Right ventricle myocardium superior (tissue), 1 donor: ENCODE results near the gene LRP2. TPM values are rescaled to one million over a fixed set of nuclear protein-coding genes. Genes with fewer than 3 reads are reported as not detected.
"Not testable (repeated sequence)": the region's sequence is repeated elsewhere in the genome, so short reads cannot be mapped to it uniquely, and the experiment has no call there.

ENCODE experiments used
- ATAC-seq: fragments of 200-7000 bp; cut with Tn5 transposase; one replicate; pipeline ENCODE4 v1.9.1; 2020; ENCODE audit warnings: mild to moderate bottlenecking; ENCODE audit not compliant: poor library complexity
- DNase-seq: peaks from one replicate; pipeline ENCODE4 v3.0.0-alpha.2; 2020
- intact Hi-C: fragments of 100-400 bp; cut with DNase I; formaldehyde crosslinking; loops from one replicate; pipeline ENCODE4 v1.11.2; 2022
- total RNA-seq: library from RNA; stranded (reverse); fragmentation: NEBNext Ultra II Directional; extraction: Animal tissue kit (Norgen Biotek cat#: 25700); gene quantifications from one replicate; pipeline ENCODE4 v1.2.1, GENCODE V29; 2021
- donor health status: DM: no; HTN: yes; CAD: no; lungs with severe emphysema.

Gene LRP2
- total RNA-seq, 1 donor from 2014 or later = not detected

DNA sequence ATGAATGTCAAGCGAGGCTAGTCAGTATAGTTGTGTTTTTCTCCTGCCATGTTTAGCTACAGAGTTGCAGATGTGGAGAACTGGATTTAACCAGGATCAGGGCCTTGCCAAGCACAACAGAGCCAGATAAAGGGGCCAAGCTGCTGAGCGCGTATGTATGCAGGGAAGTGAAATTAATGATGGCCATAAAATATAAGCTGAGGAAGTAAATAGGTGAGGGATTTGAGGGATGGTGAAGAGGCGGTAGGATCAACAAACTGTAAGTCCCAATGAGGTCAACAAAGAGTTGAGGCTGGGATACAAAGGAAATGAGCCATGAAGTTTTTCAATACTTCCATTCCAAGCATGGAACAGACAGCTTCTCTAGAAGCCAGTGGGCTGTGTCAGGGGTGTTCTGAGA is 10.6 kb downstream of the LRP2 start:
- DNase-seq (no peak), ATAC-seq (no peak)
- intact Hi-C loops = no loop called here

DNA sequence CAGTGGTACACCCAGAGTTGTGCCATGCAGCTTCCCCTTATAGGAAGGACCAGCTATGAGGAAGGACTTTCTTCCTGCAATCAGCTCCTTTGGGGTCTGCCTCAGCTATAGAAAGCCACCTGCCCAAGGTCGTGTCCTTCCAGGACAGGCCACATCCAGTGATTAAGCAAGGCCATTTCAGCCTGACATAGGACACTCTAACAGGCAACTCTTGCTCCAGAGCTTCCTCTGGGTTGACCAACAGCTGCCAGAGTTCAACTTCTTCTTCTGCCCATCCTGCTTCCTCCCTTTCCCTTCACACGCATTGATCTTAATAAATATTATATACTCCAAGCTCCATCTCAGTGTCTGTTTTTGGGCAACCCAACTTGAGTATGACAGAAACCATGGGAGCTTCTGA is 12.8 kb downstream of the LRP2 start:
- intact Hi-C loops = no loop called here
- ATAC-seq (no peak), DNase-seq (no peak)

DNA sequence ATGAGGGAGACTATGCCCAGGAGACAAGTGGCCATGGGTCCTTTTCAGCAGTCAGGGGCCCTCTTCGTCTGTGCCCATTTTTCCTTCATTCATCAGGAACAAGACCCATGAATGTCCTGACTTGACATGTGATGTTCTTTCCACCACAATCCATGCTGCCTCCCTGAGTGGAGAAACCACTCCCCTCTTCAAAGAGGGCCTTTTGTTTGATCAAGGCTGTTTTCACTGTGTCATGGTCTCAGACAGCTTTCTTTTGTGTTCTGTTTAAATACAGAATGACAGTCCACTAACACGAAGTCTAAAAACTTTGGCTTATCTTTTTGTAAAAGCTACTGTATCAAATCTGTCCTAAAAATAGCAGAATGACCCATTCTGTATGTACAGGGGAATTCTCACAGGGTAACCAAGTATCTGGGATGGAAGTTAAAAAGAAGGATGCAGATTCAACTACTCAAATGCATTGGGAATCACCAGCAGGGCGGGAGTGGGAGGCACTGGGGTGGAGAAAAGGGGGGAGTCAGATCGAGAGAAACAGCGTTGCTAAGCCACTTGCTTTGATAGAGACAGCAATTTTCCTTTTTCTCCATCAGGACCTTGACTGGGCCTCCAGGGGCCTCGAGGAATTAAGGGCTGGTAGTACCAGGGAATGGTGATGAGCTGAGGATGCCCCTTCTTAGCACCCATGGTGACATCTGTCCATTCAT is 13.9 kb downstream of the LRP2 start:
- intact Hi-C loops = no loop called here
- DNase-seq (no peak), ATAC-seq (no peak)

DNA sequence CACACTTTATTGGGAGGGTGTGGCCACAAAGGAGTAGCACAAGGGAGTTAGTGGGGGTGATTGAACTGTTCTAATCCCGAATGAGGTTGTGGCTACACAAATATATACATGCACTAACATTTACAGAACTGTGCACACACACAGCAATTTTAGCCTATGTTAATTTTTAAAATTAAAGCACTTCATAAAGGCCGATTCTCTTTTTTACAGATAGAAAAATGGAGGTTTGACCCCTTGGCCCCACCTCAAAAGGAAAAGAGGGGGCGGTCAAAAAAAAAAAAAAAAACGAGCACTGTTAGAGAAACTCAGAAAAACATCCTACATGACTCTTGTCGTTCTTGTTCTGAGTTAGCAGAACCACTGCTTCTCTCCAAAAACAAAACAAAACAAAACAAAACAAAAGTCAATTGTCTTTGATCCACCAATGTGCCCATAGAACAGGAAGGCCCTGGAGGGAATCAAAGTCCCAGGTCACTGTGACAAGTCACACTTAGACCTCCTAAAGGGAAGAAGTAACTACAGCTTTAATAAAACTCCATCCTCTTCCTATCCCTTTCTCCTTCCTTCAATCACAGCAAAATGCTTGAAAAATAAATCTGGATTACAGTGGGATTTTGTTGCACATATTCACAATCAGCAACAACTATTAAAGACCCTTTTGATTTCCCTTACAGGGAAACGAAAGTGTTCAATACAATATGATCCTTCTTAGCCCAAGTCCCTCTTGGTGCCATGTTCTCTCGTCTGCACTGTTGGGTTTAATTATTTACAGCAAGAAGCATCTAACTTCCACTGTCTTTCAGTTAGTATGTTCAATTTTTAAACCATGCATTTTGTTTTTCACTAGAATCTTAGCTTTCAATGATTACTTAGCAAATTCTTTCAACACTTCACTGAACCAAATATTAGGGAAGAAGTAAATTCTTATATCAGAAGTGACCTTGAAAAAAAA is 16.6 kb downstream of the LRP2 start:
- intact Hi-C loops = no loop called here
- DNase-seq (no peak), ATAC-seq (no peak)

DNA sequence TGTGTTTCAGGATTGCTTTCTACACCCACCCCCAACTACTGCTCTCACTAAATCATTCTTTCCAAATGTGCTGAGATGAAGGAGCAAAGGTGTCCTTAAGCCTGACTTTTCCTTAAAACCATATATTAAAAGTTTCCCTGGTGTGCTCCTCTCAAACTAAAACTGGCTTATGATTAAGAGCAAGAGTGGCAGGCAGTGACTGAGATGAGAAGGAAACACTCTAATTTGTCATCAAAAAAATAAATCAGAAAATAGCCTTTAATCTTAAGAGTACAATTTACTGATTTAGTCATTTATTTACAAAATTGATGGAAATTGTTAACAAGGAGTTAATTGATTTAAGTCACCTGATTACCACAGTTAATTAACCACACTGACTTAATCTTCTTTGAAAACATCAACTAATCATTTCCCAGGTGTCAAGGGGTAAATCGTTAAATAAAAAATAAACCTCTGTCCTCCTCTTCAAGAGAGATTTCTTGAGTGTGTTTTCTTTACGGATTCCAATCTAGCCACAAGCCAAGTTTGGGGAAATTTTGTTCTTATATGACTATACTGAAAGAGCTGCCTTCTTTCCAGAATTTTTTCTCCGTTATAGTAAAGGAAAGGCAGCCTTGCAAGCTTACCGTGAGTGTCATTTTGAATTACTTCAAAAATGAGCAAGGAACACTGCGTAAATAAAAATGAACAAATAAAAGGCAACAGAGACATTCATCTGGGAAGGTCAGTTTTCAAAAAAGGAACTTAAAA is 17.4 kb downstream of the LRP2 start:
- ATAC-seq = no peak
- intact Hi-C loops = no loop called here
- no peak for DNase-seq

DNA sequence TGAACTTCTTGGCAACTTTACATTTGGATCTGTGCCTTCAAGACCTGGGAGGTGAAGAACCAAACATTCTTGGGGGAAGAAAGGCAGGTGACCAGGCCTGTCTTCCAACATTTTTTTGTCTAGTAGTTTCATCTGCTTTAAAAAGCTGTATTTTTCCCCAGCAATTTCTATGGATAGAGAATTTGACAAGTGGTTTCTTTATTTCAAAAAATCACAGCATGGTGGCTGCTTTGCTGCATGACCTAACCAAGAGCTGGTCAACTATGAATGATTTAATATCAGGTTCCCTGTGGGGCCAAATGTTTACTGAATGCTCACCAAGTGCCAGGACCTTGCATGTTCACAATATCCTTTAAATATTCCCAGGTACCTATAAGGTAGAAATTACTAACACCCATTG is 19.1 kb downstream of the LRP2 start:
- DNase-seq (no peak), ATAC-seq (no peak)
- intact Hi-C loops = no loop called here

DNA sequence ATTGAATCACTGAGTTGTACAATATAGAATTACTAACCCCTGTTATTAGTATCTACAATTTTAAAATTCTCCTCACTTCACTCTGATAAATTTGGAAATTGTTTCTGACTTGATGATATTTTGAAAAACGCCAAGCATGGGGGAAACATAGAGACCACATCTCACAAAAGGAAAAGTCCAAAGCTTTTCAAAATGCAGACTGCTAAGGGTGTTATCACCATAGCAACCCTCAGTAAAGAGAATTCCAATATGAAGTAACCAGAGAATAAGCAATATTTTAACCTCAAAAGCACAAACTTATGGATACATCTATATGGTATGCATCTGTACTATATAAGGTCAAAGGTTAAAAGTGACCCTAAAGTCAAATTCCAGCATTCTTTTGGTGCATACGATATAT is 22.7 kb downstream of the LRP2 start:
- no peak for DNase-seq
- intact Hi-C loops = no loop called here
- ATAC-seq = no peak

DNA sequence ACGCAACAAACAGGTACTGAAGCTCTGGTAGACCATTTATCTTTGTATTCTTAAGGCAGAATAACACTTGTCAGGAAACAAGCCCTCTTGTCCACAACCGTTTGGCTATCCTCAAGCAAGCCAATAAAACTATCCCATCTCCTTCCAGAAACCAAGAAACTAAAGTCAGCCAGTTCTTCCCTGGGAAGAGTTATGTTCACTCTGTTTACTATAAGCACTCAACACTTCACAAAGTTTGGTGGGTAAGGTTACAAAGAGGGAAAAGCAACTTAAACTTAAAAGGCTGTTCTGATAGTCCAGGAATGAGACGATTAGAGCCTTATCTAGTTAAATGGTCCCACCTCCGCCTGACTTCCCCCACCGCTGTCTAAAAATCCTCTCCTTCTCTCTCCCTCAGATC is 25.6 kb downstream of the LRP2 start:
- intact Hi-C loops = no loop called here
- ATAC-seq (no peak), DNase-seq (no peak)

DNA sequence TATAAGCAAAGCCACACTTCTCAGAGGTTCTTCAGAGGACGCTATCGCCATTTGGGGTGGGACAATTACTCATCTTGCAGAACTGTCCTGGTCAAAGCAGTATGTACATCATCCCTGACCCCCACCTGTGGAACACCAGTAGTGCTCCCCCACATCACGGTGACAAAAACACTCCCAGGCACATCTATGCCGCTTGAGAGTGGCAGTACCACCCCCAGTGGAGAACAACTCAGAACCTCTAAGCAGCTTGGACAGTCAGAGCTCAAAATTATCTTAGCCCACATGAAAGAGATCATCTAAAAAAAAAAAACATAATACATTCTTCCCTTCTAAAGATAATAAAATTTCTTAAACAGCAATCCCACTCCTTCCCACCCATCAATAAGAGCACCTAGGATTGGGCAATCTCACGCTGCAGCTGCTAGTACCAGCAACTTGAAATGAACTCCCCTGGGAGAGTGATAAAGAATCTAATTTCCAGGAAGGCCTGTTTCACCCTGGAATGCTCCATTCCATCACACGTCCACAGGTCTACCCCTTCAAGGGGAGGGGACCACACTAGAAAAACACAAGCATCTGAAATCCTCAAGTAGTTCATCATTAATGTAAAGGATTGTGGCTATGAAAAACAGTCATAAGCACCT is 31.7 kb downstream of the LRP2 start:
- intact Hi-C loops = no loop called here
- ATAC-seq (no peak), DNase-seq (no peak)

DNA sequence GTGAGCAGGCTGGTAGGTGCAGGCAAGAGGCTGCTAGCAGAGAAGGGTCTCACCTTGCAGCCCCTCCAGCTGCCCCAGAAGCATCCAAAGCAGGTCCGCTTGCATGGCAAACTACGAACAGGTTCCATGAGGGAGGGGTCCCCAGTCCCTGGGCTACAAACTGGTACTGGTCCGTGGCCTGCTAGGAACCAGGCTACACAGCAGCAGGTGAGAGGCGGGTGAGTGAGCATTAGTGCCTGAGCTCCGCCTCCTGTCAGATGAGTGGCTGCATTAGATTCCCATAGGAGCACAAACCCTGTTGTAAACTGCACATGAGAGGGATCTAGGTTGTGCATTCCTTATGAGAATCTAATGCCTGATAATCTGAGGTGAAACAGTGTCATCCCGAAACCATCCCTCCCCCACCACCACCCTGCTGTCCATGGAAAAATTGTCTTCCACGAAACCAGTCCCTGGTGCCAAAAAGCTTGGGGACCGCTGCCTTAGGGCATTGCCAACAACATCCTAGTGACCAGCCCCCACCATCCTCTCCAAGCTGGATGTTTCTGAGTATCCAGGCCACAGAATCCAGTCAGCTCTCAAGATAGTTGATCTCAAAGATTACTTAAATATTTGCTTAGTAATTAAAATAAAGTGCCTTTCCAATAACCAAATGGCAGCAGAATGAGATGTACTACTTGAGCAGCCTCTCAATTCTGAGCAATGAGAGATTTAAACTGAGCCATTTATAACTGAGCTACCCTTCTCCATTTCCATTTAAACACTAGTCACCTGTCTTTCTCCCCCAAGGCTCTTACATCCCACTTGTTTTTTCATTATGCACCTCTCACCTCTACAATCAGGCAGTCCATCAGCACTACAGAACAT is 32.4 kb downstream of the LRP2 start:
- intact Hi-C loops = no loop called here
- DNase-seq = no peak
- ATAC-seq = no peak

DNA sequence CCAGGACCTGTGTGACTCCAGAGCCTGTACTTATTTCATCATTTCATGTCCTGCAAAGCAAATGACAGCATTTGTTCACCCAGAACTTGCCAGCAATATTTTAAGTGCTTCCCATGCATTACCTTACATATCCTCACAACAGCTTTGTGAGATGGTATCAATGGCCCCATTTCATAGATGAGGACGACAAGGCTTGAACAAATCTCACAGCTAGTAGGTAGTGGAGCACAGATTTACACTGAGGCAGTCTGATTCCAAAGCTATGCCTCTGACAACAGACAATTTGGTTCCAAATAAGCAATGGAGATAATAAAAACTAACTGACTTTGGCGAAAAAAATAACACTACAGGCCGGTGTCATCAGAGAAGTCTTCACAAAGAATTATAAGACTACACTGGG is 33.5 kb downstream of the LRP2 start:
- no peak for DNase-seq
- ATAC-seq = no peak
- intact Hi-C loops = no loop called here

DNA sequence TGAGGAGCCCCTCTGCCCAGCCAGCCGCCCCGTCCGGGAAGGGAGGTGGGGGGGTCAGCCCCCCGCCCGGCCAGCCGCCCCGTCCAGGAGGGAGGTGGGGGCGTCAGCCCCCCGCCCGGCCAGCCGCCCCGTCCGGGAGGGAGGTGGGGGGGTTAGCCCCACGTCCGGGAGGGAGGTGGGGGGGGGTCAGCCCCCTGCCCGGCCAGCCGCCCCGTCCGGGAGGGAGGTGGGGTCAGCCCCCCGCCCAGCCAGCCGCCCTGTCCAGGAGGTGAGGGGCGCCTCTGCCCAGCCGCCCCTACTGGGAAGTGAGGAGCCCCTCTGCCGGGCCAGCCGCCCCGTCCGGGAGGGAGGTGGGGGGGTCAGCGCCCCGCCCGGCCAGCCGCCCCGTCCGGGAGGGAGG is 34.5 kb downstream of the LRP2 start:
- DNase-seq, intact Hi-C loops, ATAC-seq: not testable (repeated sequence)

DNA sequence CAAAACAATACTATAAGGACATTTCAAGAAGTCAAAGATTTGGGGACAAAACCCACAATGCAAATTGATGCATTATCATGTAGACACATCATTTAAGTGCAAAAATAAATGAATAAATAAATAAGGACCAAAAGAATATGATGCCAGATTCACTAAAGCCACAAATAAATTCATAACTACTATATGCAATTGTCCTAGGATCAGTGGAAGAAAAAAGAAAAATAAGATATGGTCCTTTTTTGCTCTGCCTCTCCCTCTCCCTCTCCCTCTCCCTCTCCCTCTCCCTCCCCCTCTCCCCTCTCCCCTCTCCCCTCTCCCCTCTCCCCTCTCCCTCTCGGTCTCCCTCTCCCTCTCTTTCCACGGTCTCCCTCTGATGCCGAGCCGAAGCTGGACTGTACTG is 36.4 kb downstream of the LRP2 start:
- ATAC-seq, DNase-seq, intact Hi-C loops: not testable (repeated sequence)

DNA sequence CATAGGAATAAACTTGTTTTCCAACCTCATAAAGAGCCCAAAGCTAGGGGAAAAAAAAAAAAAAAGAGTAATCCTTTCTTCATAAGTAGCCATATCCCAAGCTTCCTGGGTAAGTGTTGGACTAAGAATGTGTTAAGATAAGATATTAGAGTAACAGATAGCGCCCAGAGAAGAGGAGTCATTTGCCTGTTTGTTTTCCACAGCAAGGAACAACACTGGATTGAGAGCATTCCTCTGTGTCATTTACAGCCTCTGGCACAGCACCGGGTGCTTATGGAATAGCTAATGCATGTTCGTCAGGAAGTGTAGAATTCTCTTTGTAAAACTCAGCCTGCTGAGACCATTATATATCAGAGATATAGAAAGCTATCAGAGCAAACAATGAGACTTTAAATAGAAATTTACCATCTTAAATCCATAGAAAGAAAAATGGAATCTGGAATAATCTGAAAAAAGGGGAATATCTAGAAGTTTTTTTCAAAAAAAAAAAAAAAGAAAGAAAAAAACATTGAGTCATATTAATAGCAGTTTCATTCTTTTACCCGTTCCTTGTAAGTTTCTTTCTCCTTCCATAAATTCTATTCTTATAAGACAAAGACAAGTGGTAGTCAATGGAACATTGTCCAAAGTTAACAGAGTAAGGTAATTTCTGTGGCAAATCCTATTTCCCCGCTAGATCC is 37.6 kb downstream of the LRP2 start:
- DNase-seq = no peak

DNA sequence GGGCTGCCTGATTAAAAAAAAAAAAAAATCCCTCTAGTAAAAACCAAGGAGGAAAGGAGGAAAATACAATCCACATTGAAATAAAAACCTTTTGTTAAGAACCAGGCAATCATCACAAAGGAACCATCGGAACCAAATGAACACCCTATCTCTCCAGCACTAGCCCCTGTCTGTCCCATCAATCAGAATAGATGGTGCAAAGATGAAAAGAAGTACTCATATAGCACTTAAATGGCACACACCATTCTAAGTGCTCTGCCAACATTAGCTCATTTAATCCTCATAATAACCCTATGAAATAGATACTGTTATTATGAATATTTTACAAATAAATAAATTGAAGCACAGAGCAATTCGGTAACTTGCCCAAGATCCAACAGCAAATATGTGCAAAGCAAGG is 38.5 kb downstream of the LRP2 start:
- ATAC-seq (no peak), DNase-seq (no peak)
- intact Hi-C loops = no loop called here

More for the DNA sequence above, 37.6 kb downstream of the LRP2 start:
- intact Hi-C loops = no loop called here
- no peak for ATAC-seq

DNA sequence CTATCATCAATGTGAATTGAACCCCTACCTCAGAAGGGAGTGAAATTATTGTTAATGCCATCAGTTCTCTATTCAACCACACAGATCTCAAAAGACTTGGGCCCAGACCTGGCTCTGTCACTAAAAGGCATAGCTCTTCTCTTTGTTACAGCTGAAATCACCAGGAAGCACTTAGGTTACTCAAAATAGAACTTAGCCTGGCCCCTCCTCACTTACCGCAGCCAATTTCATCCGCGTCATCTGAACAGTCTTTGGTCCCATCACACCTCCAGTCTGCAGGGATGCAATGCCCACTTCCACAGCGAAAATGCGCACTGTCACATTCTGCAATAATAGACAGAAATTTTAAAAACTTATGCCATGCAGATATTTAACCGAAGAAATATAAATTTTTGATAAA is 41.8 kb downstream of the LRP2 start:
- no peak for DNase-seq
- intact Hi-C loops = no loop called here
- no peak for ATAC-seq

DNA sequence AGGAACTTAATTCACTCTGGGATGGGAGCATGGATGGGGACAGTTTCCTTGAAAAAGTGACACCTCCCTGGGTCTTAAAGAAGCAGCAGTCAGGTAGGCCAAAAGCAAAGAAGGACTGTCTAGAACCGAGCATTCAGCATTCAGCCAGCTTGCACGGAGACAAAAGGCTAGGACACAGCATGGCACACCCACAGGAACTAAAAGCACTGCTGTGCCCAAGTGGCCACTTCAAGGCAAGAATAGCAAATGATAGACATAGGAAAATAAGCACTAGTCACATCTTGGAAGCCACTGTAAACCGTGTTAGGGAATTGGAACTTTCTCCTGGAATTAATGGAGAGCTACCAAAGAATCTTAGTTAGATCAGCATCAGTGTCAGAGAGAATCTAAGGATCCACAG is 47.0 kb downstream of the LRP2 start:
- ATAC-seq (no peak), DNase-seq (no peak)

More for the DNA sequence above, 47.0 kb downstream of the LRP2 start:
- intact Hi-C loops = no loop called here
